ENCODE data around the gene HHATL.

HHATL gene

DNA sequence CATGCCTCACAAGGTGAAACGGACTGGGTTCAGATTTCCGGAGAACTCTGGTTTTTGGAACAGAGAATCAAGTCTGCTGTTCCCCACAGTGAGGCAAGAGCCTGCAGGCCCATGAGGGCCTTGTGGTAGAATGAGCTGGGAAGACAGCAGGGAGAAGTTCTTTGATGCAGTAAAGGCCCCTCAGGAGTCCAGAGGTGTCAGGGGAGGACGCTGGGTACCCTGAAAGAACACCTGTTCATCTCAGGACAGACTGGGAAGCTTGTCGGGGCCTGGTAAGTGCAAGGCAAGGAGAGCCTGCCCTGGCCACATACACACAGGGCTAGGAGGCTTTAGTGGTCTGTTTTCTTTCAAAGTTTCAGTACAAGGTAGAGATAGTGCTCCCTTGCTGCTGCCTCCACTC is 52.8 kb downstream of the HHATL start:
- DNase-seq, result no peak

DNA sequence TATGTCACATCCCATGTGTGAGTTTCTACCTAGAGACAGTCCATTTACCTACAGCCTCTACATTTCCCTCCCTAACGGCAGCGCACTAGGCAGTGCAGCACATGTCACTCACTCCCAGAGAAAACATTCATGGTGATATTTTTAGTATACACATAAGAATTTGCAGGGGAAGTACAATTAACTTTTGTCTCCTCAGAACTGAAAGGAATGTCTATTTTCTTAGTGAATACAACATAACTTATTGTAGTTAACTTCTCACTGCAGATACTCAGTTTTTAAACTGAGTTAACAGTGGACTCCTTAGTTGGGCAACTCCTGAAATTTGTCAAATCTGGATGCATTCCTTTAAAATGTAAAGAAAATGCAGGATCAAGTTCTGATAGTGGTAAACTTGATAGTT is 53.6 kb downstream of the HHATL start:
- no peak for DNase-seq

DNA sequence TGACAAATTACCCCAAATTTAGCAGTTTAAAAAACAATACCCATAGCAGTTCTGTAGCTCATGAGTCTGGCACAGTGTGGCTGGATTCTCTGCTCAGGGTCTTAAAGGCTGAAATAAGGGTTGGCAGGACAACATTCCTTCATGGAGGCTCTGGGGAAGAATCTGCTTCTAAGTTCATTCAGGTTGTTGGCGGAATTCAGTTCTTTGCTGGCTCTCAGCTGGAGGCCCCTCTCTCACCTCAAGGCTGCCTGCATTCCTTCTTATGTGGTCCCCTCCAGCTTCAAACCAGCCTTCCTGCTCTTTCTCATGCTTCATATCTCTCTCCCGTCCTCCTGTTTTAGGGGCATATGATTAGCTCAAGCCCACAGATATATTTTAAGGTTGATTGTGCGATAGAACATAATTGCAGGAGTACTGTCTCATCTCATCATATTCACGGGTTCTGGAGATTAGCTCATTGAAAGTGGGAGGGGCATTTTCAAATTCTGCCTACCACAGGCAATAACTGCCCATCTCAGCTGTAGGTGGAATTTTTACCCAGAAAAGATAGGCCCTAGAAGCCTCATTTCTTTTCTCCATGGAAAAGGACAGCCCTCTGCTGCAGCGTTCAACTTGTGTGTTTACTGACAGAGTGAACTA is 54.7 kb downstream of the HHATL start:
- DNase-seq, result no peak
